Keratinocyte (primary cell): ENCODE measurements around the gene GALR3. TPM values are rescaled to one million over a fixed set of nuclear protein-coding genes. Genes with fewer than 3 reads are reported as not detected.
"Not testable (repeated sequence)": the region's sequence is repeated elsewhere in the genome, so short reads cannot be mapped to it uniquely, and the experiment has no call there.

Experiments used
- DNase-seq: peaks from one replicate; pipeline ENCODE4 v3.0.0-alpha.2; 2011; ENCODE audit warnings: low read depth, missing footprints, low spot score
- FAIRE-seq: peaks from 2 replicates; lab custom pipeline; 2011; peaks lifted over from hg19 to GRCh38; lab: Jason Lieb, UNC
- H2AFZ ChIP-seq: 2 replicates; pipeline ENCODE4 v1.6.0; 2012; ENCODE audit warnings: low read length, control low read depth, inconsistent platforms; ENCODE audit not compliant: control insufficient read depth
- H3K27ac ChIP-seq: 2 replicates; pipeline ENCODE4 v1.5.1; 2011; ENCODE audit warnings: low read length; ENCODE audit not compliant: control insufficient read depth, insufficient read depth
- H3K27me3 ChIP-seq: 3 replicates; pipeline ENCODE4 v1.6.0; 2011; ENCODE audit warnings: low read length; ENCODE audit not compliant: control insufficient read depth, insufficient read depth; ENCODE audit errors: extremely low read depth
- H3K36me3 ChIP-seq, 2 experiments: 2 replicates in 1 of 2; 3 replicates in 1 of 2; pipeline ENCODE4 v1.5.1; 2011; ENCODE audit warnings: low read length in 2 of 2, mild to moderate bottlenecking in 1 of 2; ENCODE audit not compliant: control insufficient read depth in 2 of 2, insufficient read depth in 2 of 2; ENCODE audit errors: extremely low read depth in 1 of 2
- H3K4me1 ChIP-seq: 3 replicates; pipeline ENCODE4 v1.5.1; 2011; ENCODE audit warnings: low read length; ENCODE audit not compliant: control insufficient read depth, insufficient read depth; ENCODE audit errors: extremely low read depth
- H3K4me2 ChIP-seq: 3 replicates; pipeline ENCODE4 v1.6.0; 2011; ENCODE audit warnings: low read depth, low read length; ENCODE audit not compliant: control insufficient read depth, insufficient read depth; ENCODE audit errors: extremely low read depth
- H3K4me3 ChIP-seq, 3 experiments: fragments of 200-600 bp in 1 of 3; sonication (generic) in 1 of 3; 2 replicates in 2 of 3; 3 replicates in 1 of 3; pipeline ENCODE4 v1.5.1; 2011 to 2016; ENCODE audit warnings: low read length in 3 of 3, mild to moderate bottlenecking in 3 of 3, control low read depth in 2 of 3, inconsistent platforms in 1 of 3, low read depth in 1 of 3, mixed read lengths in 1 of 3, mixed run types in 1 of 3, moderate library complexity in 1 of 3; ENCODE audit not compliant: control insufficient read depth in 2 of 3, insufficient read depth in 2 of 3; ENCODE audit errors: extremely low read depth in 1 of 3
- H3K79me2 ChIP-seq: 2 replicates; pipeline ENCODE4 v1.6.0; 2012; ENCODE audit warnings: low read length; ENCODE audit not compliant: control insufficient read depth, insufficient read depth
- H3K9ac ChIP-seq: 3 replicates; pipeline ENCODE4 v1.6.0; 2011; ENCODE audit warnings: low read length; ENCODE audit not compliant: control insufficient read depth, insufficient read depth; ENCODE audit errors: extremely low read depth
- H3K9me1 ChIP-seq: 3 replicates; pipeline ENCODE4 v1.6.0; 2011; ENCODE audit warnings: low read length; ENCODE audit not compliant: control insufficient read depth, insufficient read depth; ENCODE audit errors: extremely low read depth
- H3K9me3 ChIP-seq: 2 replicates; pipeline ENCODE4 v1.5.1; 2012; ENCODE audit warnings: low read depth, low read length; ENCODE audit not compliant: control insufficient read depth
- H4K20me1 ChIP-seq: 3 replicates; pipeline ENCODE4 v1.6.0; 2011; ENCODE audit warnings: low read length; ENCODE audit not compliant: control insufficient read depth, insufficient read depth; ENCODE audit errors: extremely low read depth
- EZH2 ChIP-seq: IDR thresholded peaks from one replicate; pipeline ENCODE4 v1.6.1; 2012; ENCODE audit warnings: inconsistent platforms, mild to moderate bottlenecking, low read length, moderate library complexity
- dilution Hi-C: fragments of 300-500 bp; cut with MboI; formaldehyde crosslinking; loops from one replicate; pipeline ENCODE4 v1.7.0; 2020; ENCODE audit warnings: low sequenced_read_pairs; ENCODE audit not compliant: extremely low pct_ligation_motif_present
- polyA plus RNA-seq, 5 experiments: library from polyadenylated mRNA; depleted of rRNA in 3 of 5; stranded (reverse) in 3 of 5; stranded (forward) in 1 of 5; unstranded in 1 of 5; fragments of >200 nt; gene quantifications; 1 replicate in 1 of 5; 2 replicates in 3 of 5; 3 replicates in 1 of 5; pipeline versions ENCODE4 v1.2.1 to v1.2.3, GENCODE V29; 2011 to 2012; ENCODE audit warnings: missing spikeins in 2 of 5, low read depth in 1 of 5, low replicate concordance in 1 of 5
- TF ChIP-seq, protein P1 (sequence below), 3 experiments: IDR thresholded peaks in 1 of 3; conservative IDR thresholded peaks in 1 of 3; optimal IDR thresholded peaks in 1 of 3; 2 replicates in 2 of 3; 3 replicates in 1 of 3; pipeline versions ENCODE3 to v1.5.1; 2011; ENCODE audit warnings: low read length in 3 of 3, mild to moderate bottlenecking in 3 of 3, moderate library complexity in 2 of 3, control low read depth in 1 of 3, inconsistent platforms in 1 of 3; ENCODE audit not compliant: insufficient read depth in 2 of 3; ENCODE audit errors: extremely low read depth in 1 of 3

Gene GALR3
- polyA plus RNA-seq, 1 donor (not counting 4 experiments of a cell fraction or from before 2014, with no cell fraction given), result not detected

GRCh38 chr22:37796079-37796478 is 27.1 kb upstream of the GALR3 start:
- no peak overlapping the region for H3K4me2 ChIP-seq
- TF ChIP-seq EZH2, result no peak
- TF ChIP-seq, protein P1, sequence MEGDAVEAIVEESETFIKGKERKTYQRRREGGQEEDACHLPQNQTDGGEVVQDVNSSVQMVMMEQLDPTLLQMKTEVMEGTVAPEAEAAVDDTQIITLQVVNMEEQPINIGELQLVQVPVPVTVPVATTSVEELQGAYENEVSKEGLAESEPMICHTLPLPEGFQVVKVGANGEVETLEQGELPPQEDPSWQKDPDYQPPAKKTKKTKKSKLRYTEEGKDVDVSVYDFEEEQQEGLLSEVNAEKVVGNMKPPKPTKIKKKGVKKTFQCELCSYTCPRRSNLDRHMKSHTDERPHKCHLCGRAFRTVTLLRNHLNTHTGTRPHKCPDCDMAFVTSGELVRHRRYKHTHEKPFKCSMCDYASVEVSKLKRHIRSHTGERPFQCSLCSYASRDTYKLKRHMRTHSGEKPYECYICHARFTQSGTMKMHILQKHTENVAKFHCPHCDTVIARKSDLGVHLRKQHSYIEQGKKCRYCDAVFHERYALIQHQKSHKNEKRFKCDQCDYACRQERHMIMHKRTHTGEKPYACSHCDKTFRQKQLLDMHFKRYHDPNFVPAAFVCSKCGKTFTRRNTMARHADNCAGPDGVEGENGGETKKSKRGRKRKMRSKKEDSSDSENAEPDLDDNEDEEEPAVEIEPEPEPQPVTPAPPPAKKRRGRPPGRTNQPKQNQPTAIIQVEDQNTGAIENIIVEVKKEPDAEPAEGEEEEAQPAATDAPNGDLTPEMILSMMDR (optimal IDR thresholded peaks at IDR 0.05 in 1 of 3, IDR thresholded peaks at IDR 0.05 in 1 of 3, conservative IDR thresholded peaks at IDR 0.05 in 1 of 3; ENCODE audit: extremely low read depth in 1 of 3, insufficient read depth in 2 of 3, low read length in 3 of 3), result no peak
- no peaks in the 10 kb centered on the region for H3K36me3 ChIP-seq
- H2AFZ ChIP-seq, result no peak overlapping the region
- no peak overlapping the region for H3K27ac ChIP-seq
- FAIRE-seq (no peak), DNase-seq (no peak)
- peaks cover 2% of the 10 kb centered on the region for H3K4me1 ChIP-seq
- dilution Hi-C loops, result no loop called here
- no peaks in the 10 kb centered on the region for H3K9me3 ChIP-seq
- no peaks in the 10 kb centered on the region for H3K27me3 ChIP-seq
- no peaks in the 10 kb centered on the region for H3K9me1 ChIP-seq
- H3K79me2 ChIP-seq, result no peaks in the 10 kb centered on the region
- no peak overlapping the region for H3K4me3 ChIP-seq
- no peak overlapping the region for H3K9ac ChIP-seq
- no peaks in the 10 kb centered on the region for H4K20me1 ChIP-seq

DNA sequence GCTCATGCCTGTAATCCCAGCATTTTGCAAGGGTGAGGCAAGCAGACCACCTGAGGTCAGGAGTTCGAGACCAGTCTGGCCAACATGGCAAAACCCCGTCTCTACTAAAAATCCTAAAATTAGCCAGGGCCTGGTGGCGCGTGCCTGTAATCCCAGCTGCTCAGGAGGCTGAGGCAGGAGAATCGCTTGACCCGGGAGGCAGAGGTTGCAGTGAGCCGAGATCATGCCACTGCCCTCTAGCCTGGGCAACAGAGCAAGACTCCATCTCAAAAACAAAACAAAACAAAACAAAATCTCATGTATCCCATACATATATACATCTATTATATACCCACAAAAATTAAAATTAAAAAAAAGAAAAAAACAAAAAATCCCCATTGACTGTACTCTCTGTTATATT is 25.9 kb upstream of the GALR3 start:
- H3K4me1 ChIP-seq, FAIRE-seq, H3K27ac ChIP-seq, H3K9me3 ChIP-seq, H3K27me3 ChIP-seq, H3K4me2 ChIP-seq, H3K79me2 ChIP-seq, H3K4me3 ChIP-seq, dilution Hi-C loops, H3K9me1 ChIP-seq, DNase-seq, H3K36me3 ChIP-seq, H2AFZ ChIP-seq, H4K20me1 ChIP-seq, H3K9ac ChIP-seq: not testable (repeated sequence)

DNA sequence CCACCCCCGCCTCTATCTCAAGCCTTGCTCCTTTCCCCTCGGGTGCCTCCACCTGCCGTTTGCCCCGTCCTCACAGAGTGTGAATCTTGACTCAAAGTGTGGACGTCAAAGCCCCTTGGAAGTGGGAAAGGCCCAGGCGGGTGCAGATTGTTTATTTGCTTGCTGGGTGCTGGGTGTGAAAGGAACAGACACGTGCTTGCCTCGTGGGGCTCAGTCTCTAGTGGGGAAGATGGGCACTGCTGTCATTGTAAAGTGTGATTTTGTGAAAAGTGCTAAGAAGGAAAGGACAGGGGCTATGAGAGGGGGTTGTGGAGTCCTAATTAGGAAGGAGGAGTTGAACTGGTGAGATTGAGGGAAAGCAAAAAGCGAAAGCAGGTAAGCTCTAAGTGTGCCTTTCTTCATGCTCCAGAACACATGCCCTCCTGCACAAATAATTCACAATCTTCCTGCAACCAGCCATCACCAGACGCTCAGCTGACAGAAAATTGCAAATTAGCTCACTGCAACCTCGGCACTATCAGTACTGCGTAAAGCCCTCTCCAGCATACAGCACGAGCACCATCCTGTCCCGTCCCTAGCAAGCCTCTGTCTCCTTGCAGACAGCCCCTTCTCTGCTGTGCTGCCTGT is 25.2 kb upstream of the GALR3 start:
- Histone ChIP-seq H3K9ac (no peak overlapping the region), H3K4me2 (no peak overlapping the region), H3K4me3 (no peak overlapping the region), H2AFZ (no peak overlapping the region), H3K4me1 (peaks cover 5% of the 10 kb centered on the region), H3K27me3 (no peaks in the 10 kb centered on the region), H3K79me2 (no peaks in the 10 kb centered on the region), H3K27ac (no peak overlapping the region), H4K20me1 (no peaks in the 10 kb centered on the region), H3K9me1 (no peaks in the 10 kb centered on the region), H3K36me3 (no peaks in the 10 kb centered on the region), H3K9me3 (no peaks in the 10 kb centered on the region)
- FAIRE-seq (no peak), DNase-seq (no peak)
- no peak for TF ChIP-seq EZH2
- TF ChIP-seq, protein P1 (optimal IDR thresholded peaks at IDR 0.05 in 1 of 3, IDR thresholded peaks at IDR 0.05 in 1 of 3, conservative IDR thresholded peaks at IDR 0.05 in 1 of 3; ENCODE audit: extremely low read depth in 1 of 3, insufficient read depth in 2 of 3, low read length in 3 of 3), result no peak
- dilution Hi-C loops, result no loop called here

DNA sequence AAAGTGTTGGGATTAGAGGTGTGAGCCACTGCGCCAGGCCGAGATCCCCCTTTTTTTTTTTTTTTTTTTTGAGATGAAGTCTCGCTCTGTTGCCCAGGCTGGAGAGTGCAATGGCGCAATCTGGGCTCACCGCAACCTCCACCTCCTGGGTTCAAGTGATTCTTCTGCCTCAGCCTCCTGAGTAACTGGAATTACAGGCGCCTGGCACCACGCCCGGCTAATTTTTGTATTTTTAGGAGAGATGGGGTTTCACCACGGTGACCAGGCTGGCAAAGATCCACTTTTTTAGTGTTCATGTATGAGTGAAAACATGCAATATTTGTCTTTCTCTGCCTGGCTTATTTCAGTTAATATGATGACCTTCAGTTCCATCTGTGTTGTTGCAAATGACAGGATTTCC is 23.2 kb upstream of the GALR3 start:
- H3K27ac ChIP-seq, H4K20me1 ChIP-seq, H3K4me3 ChIP-seq, FAIRE-seq, H3K4me1 ChIP-seq, H3K9me1 ChIP-seq, DNase-seq, H3K27me3 ChIP-seq, H3K36me3 ChIP-seq, dilution Hi-C loops, H3K9me3 ChIP-seq, H3K9ac ChIP-seq, H3K79me2 ChIP-seq, H3K4me2 ChIP-seq, H2AFZ ChIP-seq: not testable (repeated sequence)
